ENCODE results near the gene ELP4. TPM values are rescaled to one million over a fixed set of nuclear protein-coding genes. Genes with fewer than 3 reads are reported as not detected.

ELP4 gene
- total and polyA plus RNA-seq, 9 of the 15 experiments (the other 6 are each of a cell fraction or from before 2014, with no cell fraction given), result 24.1 to 60.3 (median 38.7) TPM

GRCh38 chr11:31607914-31608313 is 98.3 kb downstream of the ELP4 start:
- in situ Hi-C loops (cut with MboI), result no loop called here
- H3K9me1 ChIP-seq (ENCODE audit: control insufficient read depth, insufficient read depth, low read length), result no peaks in the 10 kb centered on the region
- no peaks in the 10 kb centered on the region for H3K4me1 ChIP-seq (replicated peaks in 1 of 2; ENCODE audit: control insufficient read depth in 2 of 2, insufficient read depth in 2 of 2, low read length in 2 of 2)
- DNase-seq (ENCODE audit: extremely low read depth in 1 of 4, low spot score in 3 of 4) (no peak), FAIRE-seq (no peak), ATAC-seq (no peak)
- TF ChIP-seq ZKSCAN3 (CRISPR knock-in tag; IDR thresholded peaks at IDR 0.05) (no peak), SP1 (CRISPR knock-in tag; IDR thresholded peaks at IDR 0.05) (no peak), ZNF165 (CRISPR knock-in tag; IDR thresholded peaks at IDR 0.05; ENCODE audit: borderline replicate concordance) (no peak), CREB5 (CRISPR knock-in tag; IDR thresholded peaks at IDR 0.05) (no peak), STAT6 (CRISPR knock-in tag; IDR thresholded peaks at IDR 0.05) (no peak), ESRRB (CRISPR knock-in tag; IDR thresholded peaks at IDR 0.05; ENCODE audit: borderline replicate concordance) (no peak), ZNF707 (CRISPR knock-in tag; conservative IDR thresholded peaks at IDR 0.05) (no peak), FOXK2 (conservative IDR thresholded peaks at IDR 0.05 in 1 of 2, IDR thresholded peaks at IDR 0.05 in 1 of 2; ENCODE audit: low read depth in 2 of 2) (no peak), CHAMP1 (IDR thresholded peaks at IDR 0.05) (no peak), SMARCE1 (IDR thresholded peaks at IDR 0.05) (no peak)
- H3K4me3 ChIP-seq, result no peak overlapping the region
- H3K27me3 ChIP-seq (ENCODE audit: control insufficient read depth in 2 of 2, insufficient read depth in 2 of 2, low read length in 2 of 2), result no peaks in the 10 kb centered on the region
- intact Hi-C loops (cut with micrococcal nuclease), result no loop called here
- WGBS (ENCODE audit: insufficient coverage, low coverage, missing lambda C conversion rate), result 85% methylated on average over 3 of the region's 3 CpGs
- H2AFZ ChIP-seq (ENCODE audit: low read depth, low read length), result no peak overlapping the region
- no peaks in the 10 kb centered on the region for H3K9me3 ChIP-seq (replicated peaks; ENCODE audit: control insufficient read depth, insufficient read depth, low read depth, low read length)
- no peaks in the 10 kb centered on the region for H4K20me1 ChIP-seq (replicated peaks; ENCODE audit: control insufficient read depth, insufficient read depth, low read length)
- POLR2A ChIA-PET, result no interaction called here
- no peak overlapping the region for H3K4me2 ChIP-seq (ENCODE audit: insufficient read depth, low read length)
- H3K79me2 ChIP-seq (ENCODE audit: control insufficient read depth, insufficient read depth, low read length), result no peaks in the 10 kb centered on the region
- CTCF ChIA-PET (ENCODE audit: low intra/inter-chr PET ratio), result no interaction called here
- no peak overlapping the region for H3K9ac ChIP-seq (ENCODE audit: insufficient read depth in 1 of 2, low read depth in 2 of 2, low read length in 2 of 2)
- no TSS peak for BruUV-seq (replicated peaks)
- no peak overlapping the region for H3K27ac ChIP-seq (ENCODE audit: extremely low read depth, low read depth, low read length)
- no peaks in the 10 kb centered on the region; the same call in 2 of the 3 replicates for H3K36me3 ChIP-seq (ENCODE audit: control insufficient read depth, insufficient read depth, low read length)

Data from K562 (cell line).